ENCODE results near the gene ATXN7.

ATXN7 gene

DNA sequence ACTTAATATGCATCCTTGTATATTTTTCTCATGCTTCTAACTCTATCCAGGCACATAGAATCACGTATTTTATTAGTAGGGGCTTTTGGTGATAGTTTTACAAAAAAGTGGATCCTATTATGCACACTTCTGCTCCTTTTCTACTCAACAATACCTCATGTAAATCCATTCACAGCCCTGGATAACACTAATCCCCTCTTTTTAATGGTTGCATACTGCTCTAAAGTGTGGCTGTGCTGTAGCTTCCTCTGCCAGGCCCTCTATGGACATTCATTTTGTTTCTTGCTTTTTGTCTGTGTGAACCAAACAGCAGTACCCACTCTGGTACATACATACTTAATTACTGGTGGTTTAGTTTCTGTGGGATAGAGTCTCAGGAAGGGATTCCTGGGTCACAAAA is 99.8 kb downstream of the ATXN7 start:
- no peak for DNase-seq (ENCODE audit: low read depth in 2 of 3, low spot score in 2 of 3)

DNA sequence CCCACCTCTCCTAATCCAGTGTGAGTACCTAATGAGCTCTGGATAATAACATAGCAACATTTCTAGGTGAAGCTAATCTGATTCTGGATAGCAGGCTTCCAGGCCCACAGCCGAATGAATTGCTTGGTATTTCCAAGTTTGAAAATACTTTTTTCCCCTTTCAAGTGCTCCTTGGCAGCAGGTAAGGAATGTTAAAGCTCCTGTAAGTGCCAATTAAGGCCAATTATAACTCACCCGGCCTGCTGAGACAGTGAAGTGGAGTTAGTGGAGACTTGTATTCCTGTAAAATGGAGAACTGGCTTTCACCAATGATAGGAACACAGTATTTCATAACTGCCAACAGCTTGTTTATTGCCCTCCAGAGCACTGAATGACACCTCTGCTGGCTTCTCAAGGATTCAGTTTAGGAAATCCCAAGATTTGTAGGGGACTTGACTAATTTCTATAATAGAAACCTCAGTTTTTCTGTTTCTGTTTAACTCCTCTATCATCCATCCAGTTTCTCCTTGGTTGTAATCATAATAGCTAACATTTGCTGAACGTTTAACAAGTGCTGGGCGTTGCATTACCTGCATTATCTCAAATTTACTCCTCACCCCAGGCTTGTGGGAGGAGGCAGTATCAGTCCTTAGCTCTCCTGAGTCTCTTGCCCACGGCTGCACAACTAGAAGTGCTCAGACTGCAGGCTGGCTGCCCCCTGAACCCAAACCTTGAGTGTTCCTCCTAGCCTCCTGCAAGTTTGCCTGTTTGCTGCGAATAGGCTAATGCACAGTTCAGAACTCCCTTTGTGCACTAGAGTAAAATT is 101.2 kb downstream of the ATXN7 start:
- no peak for DNase-seq (ENCODE audit: low read depth in 2 of 3, low spot score in 2 of 3)

DNA sequence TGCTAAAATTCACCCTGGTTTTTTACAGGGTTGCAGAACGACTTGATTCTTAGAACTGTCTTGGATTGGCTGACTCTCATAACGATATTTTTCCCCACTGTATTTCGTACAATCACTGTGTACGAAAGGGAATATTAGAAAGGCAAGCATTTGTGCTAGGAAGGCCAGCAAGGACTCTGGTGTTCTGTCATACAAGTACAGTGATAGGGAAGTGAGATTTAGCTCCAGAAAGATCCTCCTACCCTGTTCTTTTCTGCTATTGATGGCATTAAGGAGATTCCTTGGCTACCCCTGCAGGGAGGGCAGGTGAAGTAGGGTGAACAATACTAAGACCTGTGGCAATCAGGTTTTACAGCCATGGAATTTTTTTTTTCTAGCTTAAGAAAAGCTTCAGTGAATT is 102.3 kb downstream of the ATXN7 start:
- no peak for DNase-seq (ENCODE audit: low read depth in 2 of 3, low spot score in 2 of 3)

DNA sequence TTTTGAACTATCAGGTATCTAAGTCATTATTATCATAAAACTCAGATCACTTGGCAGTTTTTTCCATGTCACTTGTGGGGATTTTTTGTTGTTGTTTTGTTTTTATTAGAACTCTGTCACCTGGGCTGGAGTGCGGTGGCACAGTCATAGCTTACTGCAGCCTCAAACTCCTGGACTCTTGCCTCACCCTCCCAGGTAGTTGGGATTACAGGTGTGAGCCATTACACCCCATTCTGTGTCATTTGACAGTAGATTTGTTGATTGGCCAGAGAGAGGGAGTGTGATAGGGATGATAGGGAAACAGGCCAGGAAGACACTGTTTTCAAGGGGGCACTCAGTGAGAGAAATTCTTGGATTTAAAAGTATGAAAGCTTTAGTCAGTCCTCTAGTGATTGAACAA is 103.2 kb downstream of the ATXN7 start:
- DNase-seq (ENCODE audit: low read depth in 2 of 3, low spot score in 2 of 3) = no peak

DNA sequence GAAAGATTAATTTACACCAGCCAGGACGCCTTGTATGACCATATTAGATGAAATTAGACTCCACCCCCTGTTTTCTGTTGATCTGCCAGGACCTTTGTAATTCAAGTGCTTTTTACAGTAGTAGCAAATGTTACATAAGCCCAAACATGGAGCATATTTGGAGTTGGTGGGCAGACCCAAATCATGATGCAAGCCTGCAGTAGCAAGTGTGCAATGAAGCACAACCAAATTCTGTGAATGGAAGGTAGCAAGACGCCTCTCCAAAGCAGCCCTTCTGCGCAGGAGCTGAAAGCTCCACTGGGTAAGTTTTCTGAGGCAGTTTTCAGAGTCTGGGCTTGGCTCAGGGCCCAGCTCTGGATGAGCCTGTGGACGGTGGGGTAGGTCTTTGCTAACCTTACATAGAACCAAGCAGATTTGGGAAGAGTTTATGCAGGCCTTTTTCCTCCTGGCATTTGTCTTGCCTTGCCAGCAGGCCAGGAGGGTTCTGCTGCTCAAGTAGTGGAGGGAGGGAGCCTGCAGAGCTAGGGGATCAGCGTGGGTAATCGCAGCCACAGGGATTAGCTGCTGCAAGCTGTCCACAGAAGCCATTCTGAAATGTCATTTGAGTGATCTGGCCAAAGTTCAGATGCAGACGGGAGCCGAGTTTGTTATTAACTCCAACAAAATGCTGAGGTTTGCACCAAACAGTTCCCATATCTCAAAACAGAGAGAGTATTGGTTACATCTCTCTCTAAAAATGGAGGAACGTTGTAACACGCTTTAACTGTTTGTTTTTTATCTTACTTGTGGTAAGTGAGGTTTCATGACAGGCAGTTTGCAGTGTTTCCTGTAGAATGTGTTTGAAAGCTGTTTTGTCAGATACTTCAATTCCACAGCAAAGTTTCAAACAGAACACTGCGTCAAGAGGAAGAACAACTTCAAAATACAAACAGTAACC is 104.3 kb downstream of the ATXN7 start:
- no peak for DNase-seq (ENCODE audit: low read depth in 2 of 3, low spot score in 2 of 3)

DNA sequence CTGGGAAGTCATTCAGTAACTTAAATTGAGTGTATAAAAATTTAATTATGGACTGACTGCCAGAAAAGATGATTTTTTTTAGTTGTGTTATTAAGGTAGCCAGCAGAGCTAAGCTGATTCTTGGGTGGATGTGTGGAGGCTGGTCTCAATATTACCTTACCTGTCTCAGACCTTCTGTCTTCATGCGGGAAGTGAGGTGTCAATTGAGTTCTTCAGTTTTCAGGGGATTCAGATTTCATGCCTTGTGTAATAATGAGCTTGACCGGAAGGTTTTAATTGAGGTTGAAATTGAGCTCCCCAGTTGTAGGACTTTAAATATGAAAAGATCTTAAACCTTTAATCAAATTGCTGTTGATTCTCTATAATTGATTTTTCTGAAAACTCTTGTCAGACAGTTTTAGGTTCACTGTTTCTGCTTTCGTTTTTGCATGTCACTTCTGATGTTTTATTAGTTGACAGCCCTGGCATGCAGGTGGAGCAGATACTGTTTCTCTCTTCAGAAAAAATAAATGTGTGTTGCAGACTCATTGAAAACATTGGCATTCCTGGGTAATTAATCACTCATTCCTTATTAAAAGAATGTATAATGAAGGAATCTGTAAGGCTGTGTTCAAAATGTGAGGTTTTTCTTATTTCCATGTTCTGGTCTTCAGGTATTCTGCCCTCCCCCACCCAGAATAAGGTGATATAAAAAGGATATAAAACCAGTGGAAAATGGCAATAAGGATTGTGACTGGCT is 105.1 kb downstream of the ATXN7 start:
- DNase-seq (ENCODE audit: low read depth in 2 of 3, low spot score in 2 of 3) = no peak

DNA sequence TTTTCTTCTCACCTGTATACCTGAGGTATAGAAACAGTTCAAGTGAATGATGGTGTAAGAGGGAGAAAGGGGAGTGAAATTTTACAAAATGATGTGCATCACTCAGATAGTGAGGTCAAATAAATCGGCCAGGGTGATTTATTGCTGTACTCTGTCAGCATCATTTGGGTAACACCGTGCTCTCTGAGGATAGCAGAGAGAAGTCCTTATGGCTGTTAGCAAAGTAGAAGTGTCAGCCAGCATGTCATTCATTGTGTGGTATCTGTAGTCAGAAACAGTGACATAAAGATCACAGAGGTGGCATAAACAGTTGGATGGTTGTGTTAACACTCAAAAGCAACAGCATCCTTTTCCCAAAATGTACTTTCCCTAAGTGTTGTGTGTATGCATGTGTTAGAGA is 106.2 kb downstream of the ATXN7 start:
- no peak for DNase-seq (ENCODE audit: low read depth in 2 of 3, low spot score in 2 of 3)

DNA sequence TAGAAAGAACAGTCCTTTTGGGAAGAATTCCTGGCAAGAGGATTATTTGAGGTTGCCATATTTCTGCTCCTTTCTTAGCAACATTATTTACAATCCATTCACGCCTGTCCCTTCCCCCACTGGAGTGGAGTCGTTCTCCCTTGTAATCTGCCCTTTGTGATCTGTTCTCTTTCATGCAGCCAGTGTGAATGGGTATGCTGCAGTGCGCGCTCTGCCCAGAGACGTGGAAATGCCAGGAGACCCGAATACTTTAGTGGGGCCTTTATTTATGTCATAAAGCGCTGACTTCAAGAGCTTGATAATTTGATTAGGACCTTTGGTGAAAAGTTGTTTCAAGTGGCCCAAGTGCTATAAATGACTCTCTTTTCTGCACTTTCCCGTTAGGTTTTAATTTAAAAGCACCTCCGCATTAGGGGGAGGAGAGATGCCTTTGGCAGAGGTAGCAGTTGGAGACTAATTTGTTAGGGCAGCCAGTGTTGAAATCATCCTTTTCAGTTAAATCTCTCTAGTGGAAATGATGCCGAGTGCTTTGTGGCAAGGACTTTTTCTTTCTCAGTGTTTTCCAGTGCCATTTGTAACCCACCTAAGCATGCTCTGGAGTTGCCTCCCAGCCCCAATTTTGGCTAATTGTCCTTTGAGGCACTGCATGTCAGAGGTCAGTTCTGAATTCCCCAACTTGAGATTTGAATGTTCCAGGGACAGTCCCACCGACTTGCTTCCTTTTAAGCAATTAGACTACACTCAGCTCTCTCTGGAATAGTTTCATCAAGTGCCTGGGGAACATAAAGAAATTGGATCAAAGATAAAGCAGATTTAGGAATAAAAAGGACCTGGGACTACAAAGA is 107.2 kb downstream of the ATXN7 start:
- no peak for DNase-seq (ENCODE audit: low read depth in 2 of 3, low spot score in 2 of 3)

DNA sequence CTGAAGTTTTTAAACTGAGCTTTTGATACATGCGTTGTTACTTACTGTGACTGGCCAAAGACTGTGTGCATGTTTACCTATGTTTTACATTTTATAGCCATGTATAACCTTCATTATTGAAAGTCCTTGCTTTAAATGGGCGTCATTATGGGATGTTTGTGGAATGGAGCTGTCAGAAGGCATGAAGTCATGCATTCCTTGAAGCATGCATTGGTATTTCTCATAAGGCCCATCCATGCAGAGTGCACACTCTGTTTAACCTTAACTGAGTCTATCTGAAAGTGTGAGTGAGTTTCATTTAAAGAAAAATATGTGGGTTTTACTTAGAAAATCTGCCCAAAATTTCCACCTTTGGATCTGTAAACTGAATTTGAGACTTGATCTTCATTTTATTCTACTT is 108.5 kb downstream of the ATXN7 start:
- no peak for DNase-seq (ENCODE audit: low read depth in 2 of 3, low spot score in 2 of 3)

DNA sequence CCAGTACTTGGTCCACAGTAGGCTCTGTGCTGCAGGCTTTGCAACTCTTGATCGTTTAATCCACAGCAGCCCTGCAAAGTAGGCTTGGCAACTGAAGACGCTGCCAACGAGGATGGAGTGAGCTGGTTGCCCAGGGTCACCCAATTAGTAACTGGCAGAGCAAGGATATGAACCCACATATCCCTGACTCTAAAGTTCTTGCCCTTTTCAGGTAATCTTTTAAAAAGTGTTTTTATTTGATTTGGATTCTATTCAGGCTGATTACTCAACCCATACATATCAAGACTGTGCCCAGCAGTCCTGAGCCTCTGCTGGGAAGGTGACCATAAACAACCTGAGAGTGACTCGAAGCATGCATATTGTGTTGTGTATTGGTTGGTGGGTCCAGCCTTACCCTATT is 109.3 kb downstream of the ATXN7 start:
- no peak for DNase-seq (ENCODE audit: low read depth in 2 of 3, low spot score in 2 of 3)

DNA sequence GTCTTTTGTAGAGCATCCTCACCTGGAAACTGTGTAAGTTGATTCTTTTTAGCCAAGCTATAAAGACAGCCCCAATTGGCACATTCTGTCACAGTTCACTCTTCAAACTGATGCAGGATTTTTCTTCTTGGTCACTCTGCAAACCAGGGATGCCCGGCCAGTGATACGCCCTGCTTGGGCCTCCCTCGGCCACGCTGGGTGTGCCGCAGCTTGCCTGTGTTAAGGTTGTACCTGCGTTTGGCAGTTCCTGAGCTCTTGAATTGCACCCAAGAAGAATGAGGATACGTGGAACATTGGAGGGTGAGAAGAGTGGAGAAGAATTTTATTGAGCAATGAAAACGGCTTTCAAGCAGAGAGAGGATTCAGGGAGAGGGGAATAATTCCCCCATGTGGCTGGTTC is 109.7 kb downstream of the ATXN7 start:
- no peak for DNase-seq (ENCODE audit: low read depth in 2 of 3, low spot score in 2 of 3)

DNA sequence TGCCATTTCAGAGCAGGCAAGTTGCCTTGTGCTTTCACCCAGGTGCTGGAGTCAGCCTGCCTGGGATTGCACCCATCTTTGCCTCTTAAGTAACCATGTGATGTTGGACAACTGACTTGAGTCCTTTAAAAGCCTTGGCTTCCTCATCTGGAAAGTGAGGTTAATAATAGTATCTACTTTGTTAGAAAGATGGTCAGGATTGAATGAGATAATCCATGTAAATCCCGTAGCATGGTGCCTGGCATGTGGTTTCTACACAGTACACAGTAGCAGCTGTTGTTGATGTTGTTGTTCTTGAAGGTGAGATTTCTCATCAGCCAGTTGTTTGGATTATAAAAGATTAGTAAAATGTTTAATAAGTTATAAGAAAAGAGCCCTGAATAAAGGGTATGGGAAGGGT is 110.8 kb downstream of the ATXN7 start:
- DNase-seq (ENCODE audit: low read depth in 2 of 3, low spot score in 2 of 3) = no peak

DNA sequence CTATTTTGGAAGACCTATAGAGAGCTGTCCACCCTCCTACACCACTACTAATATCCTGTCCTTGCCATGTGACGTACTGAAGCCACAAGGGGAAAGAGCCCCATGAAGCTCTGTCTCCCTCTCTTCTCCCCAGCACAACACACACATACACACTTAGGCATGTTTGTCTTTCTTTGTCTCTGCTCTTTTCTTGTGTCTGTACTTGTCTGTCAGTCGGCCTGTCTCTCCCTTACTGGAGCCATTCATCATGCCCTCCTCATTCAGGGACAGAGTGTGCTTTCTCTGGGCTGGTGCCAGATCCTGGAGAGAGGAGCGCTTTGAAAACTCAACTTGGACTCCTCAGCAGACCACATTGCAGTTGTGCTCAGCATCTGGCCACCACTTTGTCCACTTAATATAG is 112.1 kb downstream of the ATXN7 start:
- DNase-seq (ENCODE audit: low read depth in 2 of 3, low spot score in 2 of 3) = no peak

DNA sequence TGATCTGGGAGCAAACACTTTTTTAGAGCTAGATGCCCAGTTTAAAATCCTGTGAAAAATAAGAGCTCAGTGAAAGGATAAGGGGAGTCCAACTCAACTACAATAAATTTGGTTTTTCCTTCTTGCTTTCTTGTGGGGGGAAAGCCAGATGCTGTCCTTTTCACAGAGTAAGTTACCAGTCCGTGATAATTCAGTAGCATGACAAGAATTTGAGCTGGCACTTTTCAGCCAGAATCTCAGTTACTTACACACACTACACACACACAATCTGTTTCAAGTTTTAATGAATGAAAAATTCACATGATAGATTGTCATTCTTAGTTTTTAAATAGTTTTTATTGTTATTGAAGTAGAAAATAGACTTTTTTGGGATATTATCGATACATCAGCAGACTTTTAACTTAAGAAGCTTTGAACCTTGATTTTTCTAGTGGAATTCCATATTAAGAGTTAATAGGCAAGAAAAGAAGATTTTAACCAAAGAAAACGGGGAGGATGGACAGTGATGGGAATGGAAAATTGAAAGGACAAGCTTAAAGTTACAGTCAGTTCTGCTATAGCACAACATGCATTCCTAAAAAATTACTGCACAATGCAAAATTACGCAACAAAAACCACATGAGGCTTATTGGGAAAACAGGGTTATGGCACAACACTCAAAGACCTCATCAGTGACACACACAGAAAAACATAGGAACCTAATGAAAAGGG is 112.6 kb downstream of the ATXN7 start:
- no peak for DNase-seq (ENCODE audit: low read depth in 2 of 3, low spot score in 2 of 3)

DNA sequence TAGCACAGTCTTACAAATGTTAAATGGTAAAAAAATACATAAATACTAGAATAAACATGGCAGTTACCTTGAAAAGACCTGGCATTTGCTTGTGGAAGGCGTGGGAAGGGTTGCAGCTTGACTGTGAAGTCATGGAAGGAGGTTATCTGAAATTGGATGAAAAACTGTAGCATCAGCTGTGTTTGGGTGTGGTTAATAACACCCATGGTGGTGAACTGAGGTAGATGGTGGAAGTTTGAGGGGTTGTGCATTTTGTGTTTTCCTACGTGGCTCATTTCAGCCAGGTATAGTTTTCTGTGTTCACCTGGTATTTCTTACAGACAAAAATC is 113.2 kb downstream of the ATXN7 start:
- no peak for DNase-seq (ENCODE audit: low read depth in 2 of 3, low spot score in 2 of 3)

DNA sequence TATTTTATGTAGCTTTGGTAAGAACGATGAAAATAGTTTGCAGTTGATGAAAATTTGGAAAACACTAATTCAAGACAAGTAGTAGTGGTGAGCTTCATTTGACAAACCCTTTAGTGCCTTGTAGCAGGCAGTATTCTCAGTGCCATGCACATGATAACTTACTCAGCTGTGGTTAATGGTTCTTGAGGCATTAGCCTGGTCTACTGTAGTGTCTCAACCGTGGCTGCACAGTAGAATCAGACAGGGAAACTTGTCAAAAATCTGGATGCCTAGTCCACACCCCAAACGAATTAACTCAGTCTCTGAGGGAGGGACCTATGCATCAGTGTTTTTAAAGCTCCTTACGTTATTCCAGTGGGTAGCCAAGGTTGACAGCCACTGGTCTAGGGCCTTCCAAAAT is 114.2 kb downstream of the ATXN7 start:
- no peak for DNase-seq (ENCODE audit: low read depth in 2 of 3, low spot score in 2 of 3)

DNA sequence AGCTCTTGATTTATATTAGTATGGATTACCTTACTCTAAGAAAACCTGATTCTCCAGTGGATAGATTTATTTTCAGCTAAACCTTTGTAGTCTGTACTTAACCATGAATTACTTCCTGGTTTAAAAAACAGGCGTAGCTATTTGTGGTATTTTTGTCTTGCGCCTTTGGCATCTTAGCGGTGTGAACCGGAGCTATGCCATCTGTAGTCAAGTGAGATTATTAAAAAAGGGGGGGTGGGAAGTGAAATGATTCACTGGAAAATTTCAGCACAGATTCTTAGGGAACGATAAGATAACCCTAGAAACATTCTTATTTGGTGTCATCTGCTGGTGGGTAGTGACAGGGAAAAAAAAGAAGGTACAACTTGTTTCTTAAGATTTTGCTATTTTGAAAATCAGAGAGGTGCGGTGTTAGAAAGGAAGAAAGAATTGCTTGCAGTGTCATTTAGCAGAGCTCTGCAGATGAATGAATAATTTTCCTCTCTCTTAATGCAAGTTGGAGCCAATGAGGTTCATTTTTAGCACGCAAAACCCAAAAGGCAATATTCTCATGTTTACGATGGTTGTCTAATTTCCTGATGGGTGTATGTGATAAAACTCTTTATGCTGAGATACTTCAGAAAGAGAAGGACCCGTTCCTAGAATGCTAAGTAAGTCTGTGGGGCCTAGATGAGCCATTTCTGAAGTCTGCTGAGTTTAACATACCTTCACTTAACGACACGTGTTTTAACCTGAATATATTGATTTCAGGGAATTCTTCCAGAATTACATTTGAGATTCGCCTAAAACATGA is 115.6 kb downstream of the ATXN7 start:
- DNase-seq (ENCODE audit: low read depth in 2 of 3, low spot score in 2 of 3) = no peak

DNA sequence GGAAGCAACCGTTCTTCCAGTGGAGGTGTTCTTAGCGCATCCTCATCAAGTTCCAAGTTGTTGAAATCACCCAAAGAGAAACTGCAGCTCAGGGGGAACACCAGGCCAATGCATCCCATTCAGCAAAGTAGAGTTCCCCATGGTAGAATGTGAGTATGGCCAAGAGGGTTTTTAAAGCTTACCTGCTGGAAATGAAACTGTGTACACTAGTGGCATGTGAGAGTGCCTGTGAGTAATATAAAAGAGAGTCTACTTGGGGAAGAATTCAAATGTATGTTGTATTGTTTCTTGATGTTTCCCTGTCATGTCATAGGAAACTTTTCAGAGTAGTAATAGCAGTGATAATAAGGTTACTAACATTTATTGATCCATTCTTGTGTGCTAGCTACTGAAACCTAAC is 116.4 kb downstream of the ATXN7 start:
- no peak for DNase-seq (ENCODE audit: low read depth in 2 of 3, low spot score in 2 of 3)

DNA sequence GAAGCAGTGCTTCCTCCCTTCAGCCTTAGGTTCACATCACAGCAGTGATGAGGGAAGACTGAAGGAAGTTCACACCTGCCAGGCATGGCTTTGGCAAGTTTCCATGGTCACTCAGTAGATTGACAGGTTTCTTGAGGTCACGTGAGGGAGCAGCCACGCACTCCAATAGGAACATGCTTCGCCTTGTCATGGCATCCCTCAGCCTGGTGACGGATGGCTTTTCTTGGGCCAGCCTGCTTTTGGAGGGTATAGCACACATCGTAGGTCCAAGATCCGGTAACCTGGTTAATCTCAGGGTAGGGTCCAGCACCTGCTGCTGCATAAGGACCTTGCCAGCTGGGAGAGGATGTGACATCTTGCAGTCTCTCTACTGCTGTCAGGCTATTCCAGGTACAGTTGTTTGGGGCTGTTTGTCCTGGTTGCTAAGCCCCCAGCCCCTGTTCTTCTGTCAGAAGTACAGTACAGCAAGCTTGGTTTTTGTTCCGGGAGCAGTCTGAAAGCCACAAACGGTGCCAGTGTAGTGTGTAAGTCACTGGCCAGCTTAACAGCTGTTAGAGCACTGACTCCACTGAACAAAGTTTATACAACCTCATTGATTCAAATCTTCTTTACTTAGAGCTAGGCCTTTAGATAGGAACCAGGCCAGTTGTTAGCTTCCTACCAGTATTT is 117.3 kb downstream of the ATXN7 start:
- DNase-seq (ENCODE audit: low read depth in 2 of 3, low spot score in 2 of 3) = no peak
